Osteocyte (in vitro differentiated cells): ENCODE measurements around the gene NCOA5. TPM values are rescaled to one million over a fixed set of nuclear protein-coding genes. Genes with fewer than 3 reads are reported as not detected.

Experiments used
- DNase-seq: peaks from one replicate; pipeline ENCODE4 v3.0.0; 2021; ENCODE audit warnings: mixed read lengths; ENCODE audit not compliant: unreplicated experiment; ENCODE audit errors: extremely low spot score
- H3K27ac Mint-ChIP-seq: one replicate; pipeline ENCODE4 v1.8.0; 2021; ENCODE audit warnings: mild to moderate bottlenecking, mixed read lengths; ENCODE audit not compliant: unreplicated experiment
- H3K27me3 Mint-ChIP-seq: one replicate; pipeline ENCODE4 v1.8.0; 2021; ENCODE audit warnings: mixed read lengths; ENCODE audit not compliant: unreplicated experiment
- H3K36me3 Mint-ChIP-seq: one replicate; pipeline ENCODE4 v1.8.0; 2021; ENCODE audit warnings: mixed read lengths; ENCODE audit not compliant: unreplicated experiment
- H3K4me1 Mint-ChIP-seq: one replicate; pipeline ENCODE4 v1.8.0; 2021; ENCODE audit warnings: mixed read lengths; ENCODE audit not compliant: unreplicated experiment
- H3K4me3 Mint-ChIP-seq: one replicate; pipeline ENCODE4 v1.8.0; 2021; ENCODE audit warnings: mild to moderate bottlenecking, moderate library complexity, mixed read lengths; ENCODE audit not compliant: unreplicated experiment
- H3K9me3 Mint-ChIP-seq: one replicate; pipeline ENCODE4 v1.8.0; 2021; ENCODE audit warnings: mixed read lengths; ENCODE audit not compliant: unreplicated experiment
- total RNA-seq: library from RNA; stranded (reverse); gene quantifications from 2 replicates; pipeline ENCODE4 v1.2.1, GENCODE V29; 2021
- TF ChIP-seq, protein P1 (sequence below): fragments of 200-600 bp; sonication (generic); IDR thresholded peaks from 2 replicates; pipeline ENCODE4 v1.5.0; 2021; ENCODE audit warnings: antibody characterized with exemption, mild to moderate bottlenecking, moderate library complexity

Gene NCOA5
- total RNA-seq, 1 donor from 2014 or later: 39.0 TPM

DNA sequence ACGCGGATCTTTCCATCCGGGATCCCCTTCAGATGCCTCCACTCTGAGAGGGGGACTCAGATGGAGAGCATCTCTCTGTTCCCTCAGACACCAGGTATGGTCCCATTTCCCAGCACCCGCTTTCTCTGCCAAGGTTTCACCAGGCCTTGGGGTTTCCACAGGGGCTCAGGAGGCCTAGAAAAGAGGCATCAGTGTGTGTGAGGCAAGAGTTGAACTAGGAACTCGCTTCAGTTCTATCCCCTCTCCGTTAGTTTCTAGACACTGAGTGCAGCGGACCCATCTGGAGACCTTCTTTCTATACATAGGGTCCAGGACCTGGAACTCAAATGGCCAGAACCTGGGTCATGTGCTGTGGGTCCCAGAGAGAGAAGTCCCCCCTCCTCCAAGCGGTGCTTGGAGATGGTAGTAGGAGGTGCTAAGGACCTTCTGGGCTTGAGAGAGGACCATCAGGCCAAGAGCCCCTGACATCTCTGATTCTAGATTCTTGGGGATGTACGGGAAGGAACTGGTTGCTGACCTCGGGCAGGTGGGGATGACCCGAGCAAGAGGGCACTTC, 58.7 kb downstream of the NCOA5 start:
- H3K27me3 Mint-ChIP-seq: peaks cover 53% of the 10 kb centered on the region
- H3K36me3 Mint-ChIP-seq: no peaks in the 10 kb centered on the region
- H3K4me3 Mint-ChIP-seq: no peak overlapping the region
- no peak for DNase-seq
- no peak overlapping the region for H3K27ac Mint-ChIP-seq
- H3K4me1 Mint-ChIP-seq: no peaks in the 10 kb centered on the region
- TF ChIP-seq, protein P1, sequence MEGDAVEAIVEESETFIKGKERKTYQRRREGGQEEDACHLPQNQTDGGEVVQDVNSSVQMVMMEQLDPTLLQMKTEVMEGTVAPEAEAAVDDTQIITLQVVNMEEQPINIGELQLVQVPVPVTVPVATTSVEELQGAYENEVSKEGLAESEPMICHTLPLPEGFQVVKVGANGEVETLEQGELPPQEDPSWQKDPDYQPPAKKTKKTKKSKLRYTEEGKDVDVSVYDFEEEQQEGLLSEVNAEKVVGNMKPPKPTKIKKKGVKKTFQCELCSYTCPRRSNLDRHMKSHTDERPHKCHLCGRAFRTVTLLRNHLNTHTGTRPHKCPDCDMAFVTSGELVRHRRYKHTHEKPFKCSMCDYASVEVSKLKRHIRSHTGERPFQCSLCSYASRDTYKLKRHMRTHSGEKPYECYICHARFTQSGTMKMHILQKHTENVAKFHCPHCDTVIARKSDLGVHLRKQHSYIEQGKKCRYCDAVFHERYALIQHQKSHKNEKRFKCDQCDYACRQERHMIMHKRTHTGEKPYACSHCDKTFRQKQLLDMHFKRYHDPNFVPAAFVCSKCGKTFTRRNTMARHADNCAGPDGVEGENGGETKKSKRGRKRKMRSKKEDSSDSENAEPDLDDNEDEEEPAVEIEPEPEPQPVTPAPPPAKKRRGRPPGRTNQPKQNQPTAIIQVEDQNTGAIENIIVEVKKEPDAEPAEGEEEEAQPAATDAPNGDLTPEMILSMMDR: no peak
- H3K9me3 Mint-ChIP-seq: no peaks in the 10 kb centered on the region

DNA sequence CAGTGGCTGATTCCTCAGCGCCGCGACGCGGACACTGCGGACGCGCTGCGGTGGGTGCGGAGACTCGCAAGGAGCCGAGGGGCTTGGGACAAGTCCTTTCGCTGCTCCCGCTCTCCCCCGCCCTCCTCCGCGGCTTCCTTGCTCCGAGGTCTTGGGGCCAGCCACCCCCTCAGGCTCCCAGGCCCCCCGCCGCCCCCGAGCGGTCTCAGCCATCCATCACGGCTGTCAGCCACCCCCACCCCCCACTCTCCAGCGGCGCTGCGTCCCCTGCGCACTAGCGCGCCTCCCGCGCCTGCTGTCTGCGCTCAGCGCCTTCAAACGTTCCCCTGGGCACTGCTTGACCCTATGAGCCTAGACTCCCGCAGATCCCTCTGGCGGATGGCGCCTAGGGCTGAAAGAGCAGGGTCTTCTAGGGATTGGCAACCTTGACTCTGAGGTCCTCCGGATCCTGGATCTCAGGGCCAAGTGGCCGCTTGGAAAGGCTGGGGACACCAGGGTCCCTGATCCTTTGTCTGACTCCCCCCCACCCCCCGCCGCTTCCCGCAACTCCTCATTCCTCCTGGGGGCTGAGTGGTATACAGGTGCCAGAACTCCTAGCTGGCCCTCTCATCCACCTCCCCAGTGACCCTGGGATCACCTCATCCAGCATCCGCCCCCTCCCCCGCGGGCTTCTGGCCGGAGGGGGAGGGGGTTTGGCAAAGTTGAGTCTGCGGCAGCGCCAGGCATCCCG, 59.3 kb downstream of the NCOA5 start:
- no peaks in the 10 kb centered on the region for H3K36me3 Mint-ChIP-seq
- no peaks in the 10 kb centered on the region for H3K4me1 Mint-ChIP-seq
- DNase-seq: no peak
- TF ChIP-seq, protein P1: no peak
- H3K4me3 Mint-ChIP-seq: no peak overlapping the region
- H3K27me3 Mint-ChIP-seq: peaks cover 55% of the 10 kb centered on the region
- H3K27ac Mint-ChIP-seq: no peak overlapping the region
- H3K9me3 Mint-ChIP-seq: no peaks in the 10 kb centered on the region

DNA sequence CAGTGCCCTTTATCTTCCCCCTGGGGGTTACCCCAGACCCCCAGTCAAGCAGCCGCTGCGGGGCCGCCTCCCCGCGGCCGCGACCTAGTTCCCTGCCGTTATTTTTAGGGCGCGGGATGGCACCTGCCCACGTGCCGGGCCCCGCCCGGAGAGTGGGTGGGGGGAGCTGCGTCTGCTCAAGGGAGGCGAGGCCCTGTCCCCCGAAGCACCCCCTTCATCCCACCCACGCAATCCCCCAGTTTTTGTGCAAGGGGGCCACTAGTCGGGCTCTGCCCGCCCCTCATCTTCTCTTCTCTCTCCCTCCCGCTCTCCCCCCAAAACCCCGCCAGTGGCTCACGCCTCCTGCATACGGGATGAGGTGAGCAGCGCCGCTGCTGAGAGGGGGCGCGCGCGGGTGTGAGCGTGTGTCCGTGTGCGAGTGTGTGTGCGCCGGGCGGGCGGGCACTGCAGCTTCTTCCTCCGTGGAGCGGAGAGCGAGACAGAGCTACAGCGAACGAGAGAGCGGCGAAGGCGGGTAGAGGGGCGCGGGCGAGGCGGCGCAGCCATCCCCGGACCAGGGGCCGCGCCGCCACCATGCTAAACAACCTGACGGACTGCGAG, 60.9 kb downstream of the NCOA5 start, which contains the start of gene SLC12A5:
Gene SLC12A5 (plus strand): TSS at position 444 of the 600 bp plus-strand sequence. CDS start 130 bp downstream, at position 574.
- Mint-ChIP-seq H3K36me3 (no peaks in the 10 kb centered on the region), H3K4me1 (no peaks in the 10 kb centered on the region), H3K27me3 (peaks cover 57% of the 10 kb centered on the region), H3K4me3 (no peak within 1 kb of the TSS), H3K27ac (no peak within 1 kb of the TSS), H3K9me3 (no peaks in the 10 kb centered on the region)
- DNase-seq: no peak
- TF ChIP-seq, protein P1: no peak

DNA sequence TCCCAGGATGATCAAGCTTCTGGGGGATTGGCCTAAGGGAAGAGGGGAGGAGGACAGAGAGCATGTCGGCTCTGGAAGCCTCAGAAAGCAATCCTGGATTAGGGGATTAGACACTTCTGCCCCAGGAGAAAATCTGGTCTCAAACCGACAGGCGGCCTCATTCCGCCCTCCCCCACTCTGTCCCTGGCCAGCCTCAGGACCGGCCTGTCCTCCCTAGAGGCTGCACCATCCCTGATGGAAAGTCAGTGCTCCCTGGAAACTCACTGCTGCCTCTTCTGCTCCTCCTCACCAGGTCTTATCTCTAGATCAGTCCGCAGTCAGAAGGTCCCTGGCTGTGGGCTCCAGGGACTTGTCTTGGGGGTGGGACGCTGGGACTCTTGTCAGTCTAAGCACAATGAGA, 61.7 kb downstream of the NCOA5 start:
- H3K4me3 Mint-ChIP-seq: no peak overlapping the region
- no peak for DNase-seq
- TF ChIP-seq, protein P1: no peak
- peaks cover 57% of the 10 kb centered on the region for H3K27me3 Mint-ChIP-seq
- H3K36me3 Mint-ChIP-seq: no peaks in the 10 kb centered on the region
- H3K4me1 Mint-ChIP-seq: no peaks in the 10 kb centered on the region
- H3K9me3 Mint-ChIP-seq: no peaks in the 10 kb centered on the region
- H3K27ac Mint-ChIP-seq: no peak overlapping the region

DNA sequence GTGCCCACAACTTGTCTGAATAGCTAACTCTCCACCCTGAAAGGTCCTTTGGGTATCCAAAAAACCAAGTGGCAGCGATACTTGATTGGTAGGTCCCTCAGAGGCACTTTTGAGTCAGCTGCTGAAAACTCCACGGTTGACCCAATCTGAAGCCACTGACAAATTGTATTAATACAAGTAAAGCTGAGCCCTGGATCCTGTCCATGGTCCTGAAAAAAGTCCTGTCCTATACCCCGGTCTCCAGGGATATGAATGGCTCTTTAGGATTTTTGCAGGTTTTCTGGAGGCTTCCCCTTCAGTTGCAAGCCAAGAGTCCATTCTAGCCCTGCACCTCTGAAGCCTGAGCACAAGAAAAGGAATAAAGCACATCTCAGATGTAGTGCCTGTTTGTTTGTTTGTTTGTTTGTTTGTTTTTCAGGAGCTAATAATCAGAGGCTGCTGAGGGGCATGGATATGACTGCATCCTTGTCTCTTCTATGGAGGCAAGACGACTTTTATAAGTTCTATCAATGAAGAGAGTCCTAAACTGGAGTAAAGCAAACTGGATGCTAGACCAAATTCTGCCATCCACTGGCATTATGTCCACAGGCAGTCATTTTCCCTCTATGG, 62.4 kb downstream of the NCOA5 start:
- H3K4me1 Mint-ChIP-seq: peaks cover 4% of the 10 kb centered on the region
- H3K4me3 Mint-ChIP-seq: no peak overlapping the region
- DNase-seq: no peak
- H3K27me3 Mint-ChIP-seq: peaks cover 53% of the 10 kb centered on the region
- TF ChIP-seq, protein P1: no peak
- H3K36me3 Mint-ChIP-seq: no peaks in the 10 kb centered on the region
- H3K27ac Mint-ChIP-seq: no peak overlapping the region
- no peaks in the 10 kb centered on the region for H3K9me3 Mint-ChIP-seq
